Melanocyte of skin (primary cell): Measurements from ENCODE around the gene BARHL2. TPM values are rescaled to one million over a fixed set of nuclear protein-coding genes. Genes with fewer than 3 reads are reported as not detected.

Experiments used
- total RNA-seq, 2 donors: library from RNA; depleted of rRNA; stranded (reverse); fragments of >200 nt; gene quantifications; 2 replicates each; pipeline ENCODE4 v1.2.3, GENCODE V29; 2012

Gene BARHL2
- not detected for total RNA-seq

DNA sequence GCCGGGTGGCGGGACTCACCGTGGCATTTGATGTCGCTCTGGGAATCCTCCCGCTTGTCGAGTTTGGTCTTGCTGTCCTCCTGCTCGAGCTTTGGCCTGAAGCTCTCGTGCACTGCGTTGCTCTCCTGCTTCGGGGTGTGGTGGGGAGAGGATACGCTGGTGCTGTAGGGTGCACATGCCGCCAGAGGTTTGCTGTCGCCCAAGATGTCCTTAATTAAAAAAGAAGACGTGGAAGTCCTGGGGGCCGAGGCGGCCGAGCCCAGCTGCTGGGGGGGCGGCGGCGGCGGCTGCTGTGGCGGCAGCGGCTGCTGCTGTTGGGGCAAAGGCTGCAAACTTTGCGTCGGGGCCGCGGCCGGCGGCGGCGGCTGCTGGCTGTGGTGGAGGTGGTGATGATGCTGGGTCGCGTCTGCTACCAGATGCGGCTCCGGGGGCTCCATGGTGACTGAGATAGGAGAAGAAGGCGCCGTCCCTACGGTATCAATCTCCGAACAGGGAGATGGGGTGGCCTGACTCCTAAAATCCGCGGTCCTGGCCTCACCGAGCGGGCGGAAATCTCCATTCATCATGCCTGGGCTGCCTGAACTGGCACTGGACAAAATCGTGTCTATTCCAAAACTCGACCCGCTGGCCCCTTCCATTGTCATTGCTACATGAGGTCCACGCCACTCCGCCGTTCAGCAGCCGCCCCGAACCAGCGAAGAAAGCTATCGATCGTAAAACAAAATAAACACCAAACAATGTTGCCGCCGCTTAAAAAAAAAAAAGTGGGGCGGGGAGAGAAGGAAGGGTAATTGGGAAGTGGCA is at the start of gene BARHL2:
TSS of gene BARHL2 (minus strand) at position 751 of the 804 bp plus-strand sequence. CDS start at position 644, 107 bp downstream.

